ENCODE data around the gene KCNIP3. TPM values are rescaled to one million over a fixed set of nuclear protein-coding genes. Genes with fewer than 3 reads are reported as not detected.

Gene KCNIP3
- total and polyA plus RNA-seq, 9 of the 15 experiments (the other 6 are each of a cell fraction or from before 2014, with no cell fraction given): 0.04 TPM; not detected in 8

DNA sequence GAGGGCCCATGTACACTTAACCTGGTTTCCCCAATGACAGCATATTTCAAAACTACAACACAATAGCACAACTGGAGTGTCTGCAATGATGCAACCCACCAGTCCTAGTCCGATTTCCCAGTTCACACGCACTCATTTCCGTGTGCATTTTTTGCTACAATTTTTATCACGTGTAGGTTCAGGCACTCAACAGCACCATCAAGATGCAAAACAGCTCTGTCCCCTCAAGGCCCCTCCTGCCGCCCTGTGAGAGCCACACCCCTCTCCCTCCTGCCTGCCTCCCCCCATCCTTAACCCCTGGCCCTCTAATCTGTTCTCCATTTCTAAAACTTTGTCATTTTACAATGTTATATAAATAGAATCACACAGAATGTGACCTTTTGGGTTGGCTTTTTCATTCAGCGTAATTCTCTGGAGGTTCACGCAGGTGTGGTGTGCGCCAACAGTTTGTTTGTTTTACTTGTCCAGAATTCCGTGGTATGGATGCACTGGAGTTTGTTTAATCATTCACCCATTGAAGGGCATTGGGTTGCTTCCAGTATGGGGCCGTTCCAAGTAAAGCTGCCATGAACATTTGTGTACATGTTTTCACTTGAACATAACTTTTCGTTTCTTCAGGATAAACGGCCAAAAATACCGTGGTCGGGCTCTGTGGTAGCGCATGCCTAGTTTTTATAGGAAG lies 8.4 kb downstream of the KCNIP3 start:
- H3K36me3 ChIP-seq (ENCODE audit: control insufficient read depth, insufficient read depth, low read length): no peaks in the 10 kb centered on the region
- H4K20me1 ChIP-seq (replicated peaks; ENCODE audit: control insufficient read depth, insufficient read depth, low read length): peaks cover 5% of the 10 kb centered on the region; the same call in 1 of the 2 replicates
- POLR2A ChIA-PET: interaction anchor here (0.6 kb wide), 1 partner anchor 17 kb away, joined by 3 read pairs; no protein-coding TSS in a partner anchor
- no peaks in the 10 kb centered on the region for H3K9me1 ChIP-seq (ENCODE audit: control insufficient read depth, insufficient read depth, low read length)
- no peaks in the 10 kb centered on the region for H3K9me3 ChIP-seq (replicated peaks; ENCODE audit: control insufficient read depth, insufficient read depth, low read depth, low read length)
- no peaks in the 10 kb centered on the region; a peak in 2 of 5 replicates for H3K4me1 ChIP-seq (replicated peaks in 1 of 2; ENCODE audit: control insufficient read depth in 2 of 2, insufficient read depth in 2 of 2, low read length in 2 of 2)
- no peak overlapping the region for H3K27ac ChIP-seq (ENCODE audit: extremely low read depth, low read depth, low read length)
- H2AFZ ChIP-seq (ENCODE audit: low read depth, low read length): no peak overlapping the region
- DNase-seq (ENCODE audit: extremely low read depth in 1 of 4, low spot score in 3 of 4): no peak
- no peak overlapping the region for H3K9ac ChIP-seq (ENCODE audit: insufficient read depth in 1 of 2, low read depth in 2 of 2, low read length in 2 of 2)
- FAIRE-seq: no peak
- H3K27me3 ChIP-seq (ENCODE audit: control insufficient read depth in 2 of 2, insufficient read depth in 2 of 2, low read length in 2 of 2): peaks cover 10 to 51% of the 10 kb centered on the region in 2 experiments
- BruUV-seq (replicated peaks): no TSS peak
- H3K79me2 ChIP-seq (ENCODE audit: control insufficient read depth, insufficient read depth, low read length): no peaks in the 10 kb centered on the region
- H3K4me3 ChIP-seq: no peak overlapping the region
- no peak for ATAC-seq
- in situ Hi-C loops (cut with MboI): no loop called here
- no peak overlapping the region for H3K4me2 ChIP-seq (ENCODE audit: insufficient read depth, low read length)
- CTCF ChIA-PET (ENCODE audit: low intra/inter-chr PET ratio): no interaction called here
- intact Hi-C loops (cut with micrococcal nuclease): no loop called here
- TF ChIP-seq NEUROD1 (IDR thresholded peaks at IDR 0.05; ENCODE audit: borderline replicate concordance, low read depth, low read length, partially characterized antibody) (no peak), TOE1 (IDR thresholded peaks at IDR 0.05; ENCODE audit: borderline replicate concordance) (no peak), TOE1 (CRISPR knock-in tag; IDR thresholded peaks at IDR 0.05; ENCODE audit: borderline replicate concordance, low read depth) (no peak)
- TF ChIP-seq, protein P1, sequence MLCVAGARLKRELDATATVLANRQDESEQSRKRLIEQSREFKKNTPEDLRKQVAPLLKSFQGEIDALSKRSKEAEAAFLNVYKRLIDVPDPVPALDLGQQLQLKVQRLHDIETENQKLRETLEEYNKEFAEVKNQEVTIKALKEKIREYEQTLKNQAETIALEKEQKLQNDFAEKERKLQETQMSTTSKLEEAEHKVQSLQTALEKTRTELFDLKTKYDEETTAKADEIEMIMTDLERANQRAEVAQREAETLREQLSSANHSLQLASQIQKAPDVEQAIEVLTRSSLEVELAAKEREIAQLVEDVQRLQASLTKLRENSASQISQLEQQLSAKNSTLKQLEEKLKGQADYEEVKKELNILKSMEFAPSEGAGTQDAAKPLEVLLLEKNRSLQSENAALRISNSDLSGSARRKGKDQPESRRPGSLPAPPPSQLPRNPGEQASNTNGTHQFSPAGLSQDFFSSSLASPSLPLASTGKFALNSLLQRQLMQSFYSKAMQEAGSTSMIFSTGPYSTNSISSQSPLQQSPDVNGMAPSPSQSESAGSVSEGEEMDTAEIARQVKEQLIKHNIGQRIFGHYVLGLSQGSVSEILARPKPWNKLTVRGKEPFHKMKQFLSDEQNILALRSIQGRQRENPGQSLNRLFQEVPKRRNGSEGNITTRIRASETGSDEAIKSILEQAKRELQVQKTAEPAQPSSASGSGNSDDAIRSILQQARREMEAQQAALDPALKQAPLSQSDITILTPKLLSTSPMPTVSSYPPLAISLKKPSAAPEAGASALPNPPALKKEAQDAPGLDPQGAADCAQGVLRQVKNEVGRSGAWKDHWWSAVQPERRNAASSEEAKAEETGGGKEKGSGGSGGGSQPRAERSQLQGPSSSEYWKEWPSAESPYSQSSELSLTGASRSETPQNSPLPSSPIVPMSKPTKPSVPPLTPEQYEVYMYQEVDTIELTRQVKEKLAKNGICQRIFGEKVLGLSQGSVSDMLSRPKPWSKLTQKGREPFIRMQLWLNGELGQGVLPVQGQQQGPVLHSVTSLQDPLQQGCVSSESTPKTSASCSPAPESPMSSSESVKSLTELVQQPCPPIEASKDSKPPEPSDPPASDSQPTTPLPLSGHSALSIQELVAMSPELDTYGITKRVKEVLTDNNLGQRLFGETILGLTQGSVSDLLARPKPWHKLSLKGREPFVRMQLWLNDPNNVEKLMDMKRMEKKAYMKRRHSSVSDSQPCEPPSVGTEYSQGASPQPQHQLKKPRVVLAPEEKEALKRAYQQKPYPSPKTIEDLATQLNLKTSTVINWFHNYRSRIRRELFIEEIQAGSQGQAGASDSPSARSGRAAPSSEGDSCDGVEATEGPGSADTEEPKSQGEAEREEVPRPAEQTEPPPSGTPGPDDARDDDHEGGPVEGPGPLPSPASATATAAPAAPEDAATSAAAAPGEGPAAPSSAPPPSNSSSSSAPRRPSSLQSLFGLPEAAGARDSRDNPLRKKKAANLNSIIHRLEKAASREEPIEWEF (CRISPR knock-in tag; IDR thresholded peaks at IDR 0.05): no peak
- 1% methylated on average over 15 of the region's 15 CpGs for WGBS (ENCODE audit: insufficient coverage, low coverage, missing lambda C conversion rate)

All from K562 (cell line).